GM18870 (cell line): Measurements from ENCODE around the gene C4BPA.

ENCODE experiments used
- ATAC-seq: cut with Tn5 transposase; IDR thresholded peaks from one replicate; pipeline ENCODE4 v1.9.1; 2021; ENCODE audit warnings: moderate library complexity; ENCODE audit not compliant: unreplicated experiment

The C4BPA gene

GRCh38 chr1:207077012-207077411 lies 27.0 kb upstream of the C4BPA start:
- no peak for ATAC-seq

- ATAC-seq: no peak
These were observed 26.3 kb upstream of the C4BPA start for GRCh38 chr1:207077470-207078377.

DNA sequence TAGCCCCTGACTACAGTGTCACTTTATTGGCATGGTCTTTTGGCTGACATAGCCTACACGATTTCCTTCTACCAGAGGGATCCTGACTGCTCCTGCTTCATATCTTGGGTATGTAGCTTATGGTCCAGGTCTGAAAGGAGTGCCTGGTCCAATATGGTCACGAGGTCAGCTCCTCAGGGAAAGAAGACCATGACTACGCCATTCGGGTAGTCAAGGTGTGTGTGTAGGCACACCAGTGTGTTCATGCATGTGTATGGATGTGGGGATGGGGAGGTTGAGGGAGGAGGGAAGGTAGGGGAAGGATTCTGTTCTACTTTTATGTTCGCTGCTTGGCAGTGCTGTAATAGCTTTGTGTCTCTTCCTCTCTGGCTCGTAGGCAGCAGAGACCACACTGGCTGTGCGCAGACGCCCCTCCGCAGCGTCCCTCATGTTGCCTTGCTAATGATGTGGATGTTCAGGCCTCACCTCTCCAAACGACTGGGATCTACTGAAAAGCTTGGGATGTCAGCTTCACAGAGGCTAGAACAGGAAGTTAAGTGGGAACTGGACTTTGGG lies 25.4 kb upstream of the C4BPA start:
- no peak for ATAC-seq

DNA sequence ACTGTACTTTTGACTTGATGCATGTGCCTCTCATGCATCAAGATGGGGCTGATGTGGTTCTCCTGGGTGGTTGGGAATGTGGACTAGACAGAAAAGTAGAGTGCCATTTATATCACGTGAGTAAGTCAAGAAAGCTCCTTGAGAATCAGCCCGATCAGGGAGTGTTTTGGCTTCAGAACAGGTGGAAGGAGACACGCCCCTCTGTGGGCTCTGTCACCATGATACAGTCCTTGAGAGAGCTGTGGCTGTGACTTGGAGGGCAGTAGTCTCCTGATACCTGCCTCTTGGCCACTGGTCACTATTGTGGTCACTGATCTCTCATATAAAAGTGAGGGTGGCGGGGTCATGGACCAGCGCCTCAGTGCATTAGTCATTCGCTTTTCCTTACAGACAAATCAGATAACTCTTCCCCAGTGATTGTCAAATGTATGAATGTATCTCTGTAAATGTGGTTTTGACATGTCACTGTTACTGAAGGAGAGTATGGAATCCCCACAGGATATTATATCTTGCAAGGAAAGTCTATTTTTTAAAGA lies 24.3 kb upstream of the C4BPA start:
- no peak for ATAC-seq

GRCh38 chr1:207081088-207081487 lies 22.9 kb upstream of the C4BPA start:
- ATAC-seq: no peak

DNA sequence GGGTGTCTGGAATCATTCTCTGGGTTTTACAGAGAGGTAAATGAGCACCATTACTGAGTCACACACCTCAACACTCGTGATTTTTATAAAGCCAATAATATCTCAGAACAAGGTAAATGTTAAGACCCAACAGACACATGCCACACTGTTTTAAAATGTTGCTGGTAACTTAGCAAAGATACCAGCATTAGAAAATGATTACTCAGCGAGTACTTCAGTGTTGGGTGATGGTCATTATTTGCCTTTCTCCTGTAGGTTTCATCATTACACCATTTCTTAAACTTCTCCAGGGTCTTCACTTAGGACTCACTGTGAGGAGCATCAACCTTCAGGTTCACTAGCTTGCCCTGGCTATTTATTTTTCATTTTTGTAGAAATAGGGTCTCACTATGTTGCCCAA lies 22.2 kb upstream of the C4BPA start:
- no peak for ATAC-seq

DNA sequence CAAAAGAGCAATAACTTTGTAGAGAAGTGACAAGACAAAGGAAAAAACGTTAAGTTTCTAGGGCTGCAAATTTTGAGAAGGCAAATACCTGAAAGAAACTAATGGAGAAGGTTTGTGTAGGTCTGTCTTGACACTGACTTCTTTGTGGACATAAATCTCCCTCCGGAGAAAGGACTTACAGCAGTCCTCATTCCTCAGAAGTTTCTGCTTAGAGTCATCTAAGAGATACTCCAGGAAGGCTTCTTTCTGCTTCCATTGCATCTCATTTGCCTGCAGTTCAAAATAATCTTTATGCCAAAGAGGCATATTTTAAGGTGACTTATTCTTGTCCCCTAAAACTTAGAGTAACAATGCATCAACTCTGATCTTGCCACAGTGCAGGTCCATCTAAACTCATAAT lies 19.8 kb upstream of the C4BPA start:
- no peak for ATAC-seq

- no peak for ATAC-seq
These were observed 19.3 kb upstream of the C4BPA start for GRCh38 chr1:207084701-207085180.

DNA sequence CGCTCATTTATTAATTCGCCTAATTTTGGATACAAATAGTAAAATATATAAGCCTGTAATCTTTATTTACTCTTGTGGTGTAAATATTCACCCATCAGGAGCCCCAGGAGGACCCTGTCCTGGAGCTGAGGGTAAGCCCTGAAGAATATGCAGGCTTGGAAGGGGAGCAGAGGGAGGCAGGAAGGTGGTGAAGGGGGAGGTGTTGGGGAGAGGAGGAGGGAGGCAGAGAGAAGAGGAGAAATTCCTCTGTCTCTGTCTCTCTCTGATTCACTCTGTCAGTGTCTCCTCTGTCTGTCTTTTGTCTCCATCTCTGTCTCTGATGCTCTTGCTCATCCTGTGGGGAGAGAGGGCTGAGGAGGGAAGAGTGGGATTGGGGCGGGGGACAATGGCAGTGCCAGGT lies 18.1 kb upstream of the C4BPA start:
- ATAC-seq: no peak

DNA sequence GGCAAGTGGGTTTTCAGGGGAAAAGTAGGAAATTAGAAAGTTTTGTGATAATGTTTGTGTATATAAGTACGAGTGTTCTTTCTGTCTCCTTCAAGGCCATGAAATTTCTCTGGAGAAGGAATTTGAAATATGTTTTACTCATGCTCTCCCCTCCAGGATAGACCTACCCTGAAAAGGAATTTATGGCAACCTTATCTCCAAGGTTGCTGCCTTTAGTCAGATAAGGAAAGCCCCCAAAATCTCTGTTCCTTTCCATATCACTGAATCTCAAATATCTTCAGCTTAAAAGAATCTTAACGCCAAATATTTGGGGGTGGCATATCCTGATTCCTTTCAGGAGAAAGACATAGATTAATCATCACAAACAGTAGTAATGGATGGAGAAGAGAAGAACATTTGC lies 15.9 kb upstream of the C4BPA start:
- ATAC-seq: no peak

DNA sequence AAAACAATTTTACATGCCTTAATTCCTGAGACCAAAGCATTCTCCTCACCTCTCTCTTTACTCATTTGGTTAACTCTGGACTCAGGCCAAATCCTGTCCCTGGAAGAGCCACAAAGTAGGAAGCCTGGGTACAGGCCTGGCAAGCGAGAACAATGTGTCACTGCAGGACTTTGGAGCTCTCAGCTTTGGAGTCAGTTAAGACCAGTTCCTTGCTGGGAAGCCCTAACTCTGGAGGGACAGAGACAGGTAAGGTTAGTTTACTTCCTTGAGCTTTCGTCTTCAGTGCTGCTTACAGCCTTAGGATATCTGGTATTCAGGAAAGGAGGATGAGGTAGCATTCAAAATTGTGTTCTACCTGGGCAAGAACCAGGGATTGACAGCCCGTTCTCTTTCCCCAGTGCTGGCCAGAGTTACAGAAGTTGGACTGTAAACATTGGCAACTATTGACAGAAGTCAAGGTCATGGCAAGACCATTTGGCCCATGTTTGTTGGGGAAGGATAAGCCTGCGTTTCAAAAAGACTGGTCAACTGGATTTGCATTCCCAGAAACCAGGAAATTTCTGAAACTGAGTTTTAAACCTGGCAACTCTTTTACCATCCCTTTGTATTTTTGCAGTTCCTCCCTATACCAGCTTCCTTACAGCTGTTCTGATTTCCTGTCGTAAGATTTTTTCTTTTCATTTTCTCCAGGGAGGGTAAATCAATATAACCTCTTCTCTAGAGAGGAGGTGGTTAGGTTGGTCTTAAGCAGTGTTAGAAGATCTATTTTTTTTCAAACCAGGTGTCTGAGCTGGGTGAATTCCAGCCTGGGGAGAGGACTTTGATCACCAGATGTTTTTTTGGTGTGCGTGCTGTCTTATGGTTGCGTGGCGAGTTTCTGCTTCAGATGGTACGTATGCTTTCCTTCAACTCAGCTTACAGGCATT lies 15.1 kb upstream of the C4BPA start, which contains the start of gene C4BPB:
Gene C4BPB (plus strand): TSS at position 160 of the 926 bp plus-strand sequence. CDS start 672 bp downstream, at position 832.
- peak; percentile 56 for ATAC-seq

DNA sequence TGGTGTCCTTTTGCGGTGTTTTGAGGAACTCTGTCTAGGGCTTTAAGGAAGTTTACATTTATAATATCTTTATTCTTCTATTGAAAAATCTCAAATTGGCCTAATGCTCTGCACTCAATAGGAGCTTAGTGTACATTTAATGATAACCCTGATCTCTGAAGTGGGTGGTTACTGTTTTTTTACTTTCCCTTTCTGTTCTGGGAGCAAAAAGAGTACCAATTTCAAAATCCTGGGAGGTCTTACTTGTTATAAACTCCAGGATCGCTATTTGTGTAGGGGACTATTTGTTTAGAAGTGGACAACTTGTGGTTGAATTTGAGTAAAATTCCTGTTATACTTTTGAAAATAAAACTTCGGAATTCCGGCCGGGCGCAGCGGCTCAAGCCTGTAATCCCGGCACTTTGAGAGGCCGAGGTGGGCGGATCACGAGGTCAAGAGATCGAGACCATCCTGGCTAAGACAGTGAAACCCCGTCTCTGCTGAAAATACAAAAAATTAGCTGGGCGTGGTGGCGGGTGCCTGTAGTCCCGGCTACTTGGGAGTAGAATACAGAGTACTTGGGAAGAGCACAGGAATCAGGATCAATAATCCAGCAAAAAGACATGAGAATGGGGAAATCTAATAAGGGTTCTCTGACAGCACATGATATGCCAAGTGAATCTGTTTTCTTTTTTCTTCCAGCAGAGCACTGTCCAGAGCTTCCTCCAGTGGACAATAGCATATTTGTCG lies 14.2 kb upstream of the C4BPA start:
- no peak for ATAC-seq

- no peak for ATAC-seq
These were observed 12.7 kb upstream of the C4BPA start for GRCh38 chr1:207091200-207091908.

DNA sequence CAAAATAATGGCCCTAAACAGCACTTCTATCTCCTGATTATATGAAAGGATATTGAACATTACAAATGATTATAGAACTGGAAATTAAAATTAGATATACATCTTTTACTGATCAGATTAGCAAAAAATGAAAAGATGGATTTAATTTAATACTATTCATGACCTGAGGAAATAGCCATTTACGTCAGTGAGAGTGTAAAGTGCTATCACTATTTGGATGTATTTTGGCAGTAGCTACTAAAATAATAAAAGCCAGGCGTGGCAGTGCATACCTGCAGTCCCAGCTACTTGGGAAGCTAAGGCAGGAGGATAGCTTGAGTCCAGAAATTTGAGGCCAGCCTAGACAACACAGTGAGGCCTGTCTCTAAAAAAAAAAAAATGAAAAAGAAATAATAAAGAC lies 10.1 kb upstream of the C4BPA start:
- no peak for ATAC-seq

GRCh38 chr1:207097871-207098324 lies 6.1 kb upstream of the C4BPA start:
- peak; percentile 85 for ATAC-seq

DNA sequence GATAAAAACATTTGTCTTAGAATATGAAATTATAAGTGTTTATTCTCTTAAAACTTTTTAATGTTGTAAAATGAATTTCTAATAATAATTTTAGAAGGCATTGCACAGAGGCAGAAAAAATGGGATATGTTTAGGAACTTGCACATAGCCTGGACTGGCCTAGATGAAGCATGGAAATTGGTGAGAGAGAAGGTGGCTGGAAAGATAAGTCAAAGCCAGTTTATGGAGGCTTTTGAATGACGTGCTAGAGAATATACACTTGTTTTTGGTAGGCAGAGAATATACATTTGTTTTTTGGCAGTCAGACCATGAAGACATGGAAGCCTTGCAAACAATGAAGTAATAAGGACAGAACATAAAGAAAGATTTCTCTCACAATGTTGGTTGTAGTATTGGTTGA lies 2.3 kb upstream of the C4BPA start:
- no peak for ATAC-seq

GRCh38 chr1:207102146-207102545 lies 1.9 kb upstream of the C4BPA start:
- ATAC-seq: no peak

- ATAC-seq: no peak
These were observed 1.4 kb upstream of the C4BPA start for GRCh38 chr1:207102659-207103058.

DNA sequence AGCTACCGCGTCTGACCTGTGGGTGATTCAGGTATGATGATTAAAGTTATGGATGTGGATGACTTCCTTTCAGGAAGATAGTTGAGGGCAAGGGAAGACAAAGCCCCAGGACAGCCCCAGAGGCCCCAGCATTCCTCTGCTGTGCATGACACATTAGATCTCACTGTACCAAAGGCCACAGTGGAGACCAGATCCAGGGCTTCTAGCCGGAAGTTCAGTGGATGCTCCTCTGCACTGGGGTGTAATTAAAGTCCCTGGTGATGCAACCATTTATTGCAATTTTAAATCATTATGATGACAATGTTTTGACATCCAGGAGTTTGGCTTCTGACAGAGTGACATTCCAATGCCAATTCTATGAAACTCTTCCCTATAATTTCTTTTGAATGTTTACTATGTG lies 5.0 kb downstream of the C4BPA start:
- ATAC-seq: no peak
